KG1 (cell line): ENCODE data around the gene CCNB3.

ENCODE experiments used
- DNase-seq: peaks from one replicate; lab custom pipeline; 2025; lab: John Stamatoyannopoulos, UW

The CCNB3 gene

GRCh38 chrX:50343917-50344316 lies 139.4 kb downstream of the CCNB3 start:
- no peak for DNase-seq

- no peak for DNase-seq
Measured at GRCh38 chrX:50372966-50373365, 168.4 kb downstream of the CCNB3 start.

DNA sequence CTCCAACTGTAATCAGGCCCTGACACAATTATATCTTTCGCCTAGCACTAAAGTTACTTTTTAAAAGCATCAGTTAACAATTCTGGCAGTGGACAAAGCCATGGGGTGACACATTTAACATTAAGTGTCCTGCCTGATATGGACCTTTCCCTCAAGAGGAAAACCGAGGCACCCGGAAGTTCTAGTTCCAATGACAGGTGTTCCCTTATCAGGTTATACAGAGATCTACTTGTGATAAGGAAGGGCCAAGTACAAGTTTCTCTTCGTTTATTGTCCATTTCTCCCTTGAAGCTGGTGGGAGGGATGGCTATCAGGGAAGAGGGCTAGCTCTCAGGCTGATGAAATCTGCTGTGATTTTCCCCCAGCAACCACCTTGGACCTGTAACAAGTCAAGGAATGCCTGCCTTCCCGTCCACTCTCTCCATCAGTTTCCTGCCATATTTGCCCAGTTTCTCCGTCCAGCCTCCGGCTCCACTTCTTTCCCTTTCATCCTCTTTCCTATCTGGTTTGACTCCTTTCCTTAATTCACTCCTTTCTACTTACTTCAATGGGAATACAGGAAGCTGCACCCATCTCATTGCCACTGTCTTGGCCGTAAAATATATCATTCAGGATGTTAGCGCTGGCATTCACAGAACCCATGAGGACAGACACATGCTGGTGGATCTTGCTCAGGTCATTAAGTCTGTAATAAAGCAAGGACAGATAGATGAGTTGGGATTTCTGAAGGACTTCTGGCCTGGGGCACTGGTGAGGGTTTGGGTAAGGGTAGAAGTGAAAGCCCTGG lies 171.1 kb downstream of the CCNB3 start:
- DNase-seq: no peak

DNA sequence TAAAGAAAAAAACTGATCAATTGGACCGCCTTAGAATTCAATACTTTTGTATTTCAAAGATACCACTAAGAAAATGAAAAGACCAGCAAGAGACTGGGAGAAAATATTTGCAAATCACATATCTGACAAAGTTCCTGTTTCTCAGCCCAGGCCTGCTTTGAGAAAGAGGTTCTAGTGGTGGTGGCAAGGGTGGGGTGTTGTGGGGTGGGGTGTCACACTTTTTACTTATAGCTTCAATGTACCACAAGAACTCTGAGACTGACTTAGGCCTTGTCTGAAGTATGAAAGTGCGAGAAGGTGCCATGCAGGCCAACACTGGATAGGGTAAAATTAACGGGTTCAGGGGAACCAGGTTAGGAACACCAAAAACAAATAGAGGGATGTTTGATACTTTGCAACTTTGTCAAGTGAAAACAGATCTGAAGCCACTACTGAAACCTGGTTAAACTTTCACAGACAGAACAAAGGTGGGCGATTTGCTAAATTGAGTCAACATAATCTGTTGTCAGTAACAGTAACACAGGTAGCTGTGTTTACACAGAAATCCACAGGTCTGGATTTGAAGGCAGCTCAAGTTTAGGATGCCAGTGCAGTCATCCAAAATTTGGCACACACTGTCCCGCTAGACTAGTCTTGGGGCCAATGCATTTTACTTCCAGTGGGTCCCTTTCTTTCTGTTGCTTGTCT lies 177.3 kb downstream of the CCNB3 start:
- DNase-seq: no peak

DNA sequence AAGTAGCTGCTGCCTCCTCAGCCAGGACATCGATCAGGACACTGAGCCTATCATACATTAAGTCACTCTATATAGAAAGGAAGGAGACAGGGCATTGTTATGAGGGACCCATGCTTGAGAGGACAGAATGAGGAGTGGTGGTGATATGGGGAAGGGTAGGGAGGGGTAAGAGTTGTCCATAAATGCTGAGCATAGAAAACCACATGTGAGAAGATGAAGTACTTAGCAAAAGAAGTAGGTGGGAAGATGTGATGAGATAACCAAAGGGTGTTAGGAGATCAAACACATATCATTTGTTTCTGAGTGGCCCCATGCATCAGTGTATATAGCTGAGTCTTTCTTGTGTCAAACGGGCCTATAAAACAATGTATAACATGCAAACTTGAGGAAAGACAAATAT lies 182.0 kb downstream of the CCNB3 start:
- DNase-seq: no peak

GRCh38 chrX:50393902-50394301 lies 189.3 kb downstream of the CCNB3 start:
- no peak for DNase-seq
